VCaP (cell line): ENCODE data around the gene MYH16.
"Not testable (repeated sequence)": the region's sequence is repeated elsewhere in the genome, so short reads cannot be mapped to it uniquely, and the experiment has no call there.

Experiments
- H3K27ac ChIP-seq: fragments of 450-650 bp; 2 replicates; pipeline ENCODE4 v1.5.1; 2017
- CTCF ChIP-seq: fragments of 450-650 bp; conservative IDR thresholded peaks from 2 replicates; pipeline ENCODE4 v1.5.1; 2017; ENCODE audit warnings: mild to moderate bottlenecking, moderate library complexity

The MYH16 gene

GRCh38 chr7:99275496-99275895 is 2.9 kb downstream of the MYH16 start:
- H3K27ac ChIP-seq, result no peak overlapping the region
- no peak for TF ChIP-seq CTCF

- TF ChIP-seq CTCF, result no peak
- no peak overlapping the region for H3K27ac ChIP-seq
Observed at GRCh38 chr7:99278180-99278579, 5.5 kb downstream of the MYH16 start.

DNA sequence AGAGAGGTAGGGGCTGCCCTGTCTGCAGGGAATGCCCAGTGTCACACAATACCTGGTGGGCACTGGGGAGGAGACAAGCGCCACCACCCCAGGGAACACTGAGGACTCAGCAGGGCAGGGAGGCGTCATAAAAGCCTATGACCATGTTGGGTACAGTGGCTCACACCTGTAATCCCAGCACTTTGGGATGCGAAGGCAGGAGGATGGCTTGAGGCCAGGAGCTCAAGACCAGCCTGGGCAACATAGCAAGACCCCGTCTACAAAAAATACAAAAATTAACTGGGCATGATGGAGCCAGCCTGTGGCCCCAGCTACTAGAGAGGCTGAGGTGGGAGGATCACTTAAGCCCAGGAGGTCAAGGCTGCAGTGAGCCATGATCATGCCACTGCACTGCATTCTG is 11.5 kb downstream of the MYH16 start:
- H3K27ac ChIP-seq, result not testable (repeated sequence)

DNA sequence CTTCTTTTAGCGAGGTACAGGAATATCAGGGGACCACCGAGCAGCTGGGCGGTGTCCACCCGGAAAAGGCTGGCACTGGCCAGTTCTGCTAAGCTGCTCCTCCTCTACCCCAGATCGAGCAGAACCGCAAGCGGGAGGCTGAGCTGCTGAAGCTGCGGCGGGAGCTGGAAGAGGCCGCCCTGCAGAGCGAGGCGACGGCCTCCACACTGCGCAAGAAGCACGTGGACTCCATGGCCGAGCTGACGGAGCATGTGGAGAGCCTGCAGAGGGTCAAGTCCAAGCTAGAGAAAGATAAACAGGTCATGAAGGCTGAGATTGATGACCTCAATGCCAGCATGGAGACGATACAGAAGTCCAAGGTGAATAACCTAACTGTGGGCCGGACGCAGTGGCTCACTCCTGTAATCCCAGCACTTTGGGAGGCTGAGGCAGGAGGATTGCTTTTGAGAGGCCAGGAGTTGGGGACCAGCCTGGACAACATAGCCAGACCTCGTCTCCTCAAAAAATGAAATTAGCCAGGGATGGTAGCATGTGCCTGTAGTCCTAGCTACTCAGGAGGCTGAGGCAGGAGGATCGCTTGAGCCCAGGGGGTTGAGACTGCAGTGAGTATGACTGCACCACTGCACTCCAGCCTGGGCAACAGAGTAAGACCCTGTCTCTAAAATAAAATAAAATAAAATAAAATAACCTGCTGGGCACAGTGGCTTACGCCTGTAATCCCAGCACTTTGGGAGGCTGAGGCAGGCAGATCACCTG is 15.3 kb downstream of the MYH16 start:
- H3K27ac ChIP-seq, result no peak overlapping the region
- TF ChIP-seq CTCF, result no peak

GRCh38 chr7:99289185-99289584 is 16.5 kb downstream of the MYH16 start:
- no peak for TF ChIP-seq CTCF
- H3K27ac ChIP-seq, result no peak overlapping the region

DNA sequence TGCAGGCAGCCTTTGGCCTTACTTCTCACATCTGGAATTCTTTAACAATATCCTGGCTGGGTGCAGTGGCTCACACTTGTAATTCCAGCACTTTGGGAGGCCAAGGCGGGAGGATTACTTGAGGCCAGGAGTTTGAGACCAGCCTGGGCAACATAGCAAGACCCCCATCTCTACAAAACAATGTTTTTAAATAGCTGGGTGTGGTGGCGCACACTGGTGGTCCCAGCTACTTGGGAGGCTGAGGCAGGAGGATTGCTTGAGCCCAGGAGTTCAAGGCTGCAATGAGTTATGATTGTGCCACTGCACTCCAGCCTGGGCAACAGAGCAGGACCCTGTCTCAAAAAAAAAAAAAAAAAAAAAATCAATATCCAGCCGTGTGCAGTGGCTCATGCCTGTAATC is 17.5 kb downstream of the MYH16 start:
- H3K27ac ChIP-seq, result not testable (repeated sequence)

DNA sequence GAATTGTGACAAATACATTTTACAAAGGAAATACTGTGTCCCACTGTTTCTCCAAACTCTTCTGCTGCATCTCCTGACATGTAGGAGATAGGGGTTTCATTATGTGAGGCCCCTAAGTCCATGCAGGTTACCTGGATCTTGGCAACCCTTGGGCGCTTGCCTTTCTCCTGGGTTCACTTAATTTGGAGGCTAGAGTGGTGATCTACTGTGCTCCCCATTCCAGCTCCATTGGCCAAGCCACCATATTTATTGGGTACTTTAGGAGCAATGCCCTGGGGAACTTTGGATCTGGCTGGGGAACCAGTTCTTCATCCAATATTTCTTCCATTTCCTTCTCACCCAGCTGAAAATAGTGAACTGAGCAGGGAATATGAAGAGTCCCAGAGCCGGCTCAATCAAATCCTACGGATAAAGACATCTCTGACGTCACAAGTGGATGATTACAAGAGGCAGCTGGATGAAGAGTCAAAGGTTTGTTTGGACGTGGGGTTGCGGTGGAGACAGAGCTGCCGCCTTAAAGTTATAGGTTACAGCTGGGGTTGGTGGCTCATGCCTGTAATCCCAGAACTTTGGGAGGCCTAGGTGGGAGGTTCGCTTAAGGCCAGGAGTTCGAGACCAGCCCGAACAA is 18.5 kb downstream of the MYH16 start:
- TF ChIP-seq CTCF, result no peak
- H3K27ac ChIP-seq, result no peak overlapping the region

- TF ChIP-seq CTCF, result no peak
- H3K27ac ChIP-seq, result no peak overlapping the region
Observed at GRCh38 chr7:99292127-99292526, 19.5 kb downstream of the MYH16 start.
